PC-9 (cell line): ENCODE data around the gene UIMC1.

Source experiments
- EZH2 ChIP-seq: fragments of 200-600 bp; sonication (generic); IDR thresholded peaks from 2 replicates; pipeline ENCODE4 v1.8.0; 2017; ENCODE audit warnings: antibody characterized with exemption, low read depth
- TF ChIP-seq, protein P1 (sequence below): fragments of 200-600 bp; sonication (generic); conservative IDR thresholded peaks from 2 replicates; pipeline ENCODE4 v1.6.1; 2017; ENCODE audit warnings: mixed run types, antibody characterized with exemption, mild to moderate bottlenecking, moderate library complexity

DNA sequence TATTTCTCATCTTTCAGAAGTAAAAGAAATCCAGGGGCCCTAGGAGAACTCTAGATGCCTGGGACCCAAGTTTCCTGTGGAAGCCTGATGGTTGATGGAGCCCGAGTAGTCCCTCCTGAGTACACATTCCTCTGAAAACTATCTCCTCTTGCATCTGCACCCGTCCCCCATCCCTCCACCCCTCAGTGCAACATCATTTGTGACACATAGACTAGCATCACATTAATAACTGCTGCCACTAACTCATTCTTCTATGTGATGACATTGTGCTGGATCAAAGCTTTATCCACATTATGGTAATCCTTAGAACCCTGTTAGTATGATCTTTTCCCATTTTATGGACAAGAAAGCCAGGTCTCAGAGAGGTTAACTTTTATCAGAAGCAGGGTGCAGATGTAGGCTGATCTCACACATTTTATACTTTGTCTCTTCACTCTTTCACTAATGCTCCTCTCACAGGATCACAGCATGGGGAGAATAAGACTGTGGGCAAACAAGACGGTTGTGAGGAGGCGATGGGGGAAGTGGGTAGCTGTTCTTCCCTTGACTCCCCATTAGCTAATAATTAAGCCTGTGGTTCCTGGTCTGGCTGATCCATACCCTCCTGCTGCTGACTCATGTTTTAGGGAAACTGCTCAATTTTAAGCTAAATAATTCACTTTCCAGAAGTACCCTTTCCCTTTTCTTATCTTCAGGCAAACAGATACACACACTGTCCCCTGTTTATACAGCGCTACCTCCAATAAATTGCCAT is 103.5 kb downstream of the UIMC1 start:
- TF ChIP-seq, protein P1, sequence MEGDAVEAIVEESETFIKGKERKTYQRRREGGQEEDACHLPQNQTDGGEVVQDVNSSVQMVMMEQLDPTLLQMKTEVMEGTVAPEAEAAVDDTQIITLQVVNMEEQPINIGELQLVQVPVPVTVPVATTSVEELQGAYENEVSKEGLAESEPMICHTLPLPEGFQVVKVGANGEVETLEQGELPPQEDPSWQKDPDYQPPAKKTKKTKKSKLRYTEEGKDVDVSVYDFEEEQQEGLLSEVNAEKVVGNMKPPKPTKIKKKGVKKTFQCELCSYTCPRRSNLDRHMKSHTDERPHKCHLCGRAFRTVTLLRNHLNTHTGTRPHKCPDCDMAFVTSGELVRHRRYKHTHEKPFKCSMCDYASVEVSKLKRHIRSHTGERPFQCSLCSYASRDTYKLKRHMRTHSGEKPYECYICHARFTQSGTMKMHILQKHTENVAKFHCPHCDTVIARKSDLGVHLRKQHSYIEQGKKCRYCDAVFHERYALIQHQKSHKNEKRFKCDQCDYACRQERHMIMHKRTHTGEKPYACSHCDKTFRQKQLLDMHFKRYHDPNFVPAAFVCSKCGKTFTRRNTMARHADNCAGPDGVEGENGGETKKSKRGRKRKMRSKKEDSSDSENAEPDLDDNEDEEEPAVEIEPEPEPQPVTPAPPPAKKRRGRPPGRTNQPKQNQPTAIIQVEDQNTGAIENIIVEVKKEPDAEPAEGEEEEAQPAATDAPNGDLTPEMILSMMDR, result no peak
- TF ChIP-seq EZH2, result no peak
